D721Med (cell line): ENCODE measurements around the gene SLC7A8.

ENCODE experiments used
- DNase-seq: peaks from one replicate; pipeline ENCODE4 v3.0.0; 2011; ENCODE audit warnings: low spot score; ENCODE audit not compliant: insufficient read length
- FAIRE-seq: peaks from 2 replicates; lab custom pipeline; 2011; peaks lifted over from hg19 to GRCh38; lab: Jason Lieb, UNC
- CTCF ChIP-seq: IDR thresholded peaks from 2 replicates; pipeline ENCODE4 v1.5.1; 2012; ENCODE audit warnings: mild to moderate bottlenecking, control low read depth; ENCODE audit not compliant: insufficient read depth; ENCODE audit errors: missing control alignments

Gene SLC7A8

GRCh38 chr14:23181453-23181852 lies 2.0 kb downstream of the SLC7A8 start:
- DNase-seq = no peak
- TF ChIP-seq CTCF = no peak
- no peak for FAIRE-seq

GRCh38 chr14:23177181-23177580 lies 6.3 kb downstream of the SLC7A8 start:
- no peak for FAIRE-seq
- DNase-seq = no peak
- no peak for TF ChIP-seq CTCF

- TF ChIP-seq CTCF = no peak
- FAIRE-seq = no peak
- no peak for DNase-seq
Observed at GRCh38 chr14:23175823-23176222, 7.6 kb downstream of the SLC7A8 start.

GRCh38 chr14:23174296-23175184 lies 8.9 kb downstream of the SLC7A8 start:
- FAIRE-seq = no peak
- DNase-seq = no peak
- TF ChIP-seq CTCF = no peak

GRCh38 chr14:23173796-23174195 lies 9.7 kb downstream of the SLC7A8 start:
- no peak for FAIRE-seq
- TF ChIP-seq CTCF = no peak

GRCh38 chr14:23173031-23173430 lies 10.4 kb downstream of the SLC7A8 start:
- no peak for FAIRE-seq
- no peak for DNase-seq
- no peak for TF ChIP-seq CTCF

More at GRCh38 chr14:23173796-23174195, 9.7 kb downstream of the SLC7A8 start:
- DNase-seq = no peak

- DNase-seq (no peak), FAIRE-seq (no peak)
- TF ChIP-seq CTCF = no peak
Observed at GRCh38 chr14:23172574-23172973, 10.9 kb downstream of the SLC7A8 start.
